ENCODE measurements around the gene ADAM8. TPM values are rescaled to one million over a fixed set of nuclear protein-coding genes. Genes with fewer than 3 reads are reported as not detected.

The ADAM8 gene
- total and polyA plus RNA-seq, 10 of the 15 experiments (the other 5 are each of a cell fraction or from before 2014, with no cell fraction given) = 0.37 to 92.7 (median 21.7) TPM

- TF ChIP-seq CREB1 (IDR thresholded peaks at IDR 0.05; ENCODE audit: low read depth) (no peak), ZNF207 (IDR thresholded peaks at IDR 0.05; ENCODE audit: borderline replicate concordance) (peak; percentile 64; the same call in 1 of the 2 replicates), ZNF687 (IDR thresholded peaks at IDR 0.05) (peak; percentile 54; the same call in 1 of the 2 replicates), POLR2A (IDR thresholded peaks at IDR 0.05; ENCODE audit: low read depth, low read length) (peak; percentile 90), SMARCA5 (IDR thresholded peaks at IDR 0.05) (peak; percentile 73), PAX5 (IDR thresholded peaks at IDR 0.05; ENCODE audit: borderline replicate concordance, low read depth, low read length) (peak; percentile 87), POLR2AphosphoS5 (IDR thresholded peaks at IDR 0.05; ENCODE audit: low read length) (peak; percentile 63; the same call in 1 of the 2 replicates), POU2F2 (IDR thresholded peaks at IDR 0.05; ENCODE audit: borderline replicate concordance, low read depth, low read length) (0 out of 3 replicates have a peak, but pooled peaks have one; percentile 17), NR2F1 (conservative IDR thresholded peaks at IDR 0.05) (peak; percentile 86), BACH1 (IDR thresholded peaks at IDR 0.05; ENCODE audit: borderline replicate concordance) (peak; percentile 74)
Measured at GRCh38 chr10:133276435-133277201, at the start of gene ADAM8 (continued).
